ENCODE measurements around the gene GCK.

GCK gene

GRCh38 chr7:44150966-44151941, 38.0 kb downstream of the GCK start:
- Histone ChIP-seq H3K27me3 (ENCODE audit: control insufficient read depth, low read length) (peaks cover 5% of the 10 kb centered on the region; the same call in 1 of the 2 replicates), H3K9me2 (replicated peaks; ENCODE audit: control insufficient read depth, low read length) (no peaks in the 10 kb centered on the region), H4K20me1 (ENCODE audit: control insufficient read depth, insufficient read depth, low read depth, low read length) (no peaks in the 10 kb centered on the region), H3K4me1 (ENCODE audit: control insufficient read depth, low read length) (no peaks in the 10 kb centered on the region), H3F3A (ENCODE audit: control insufficient read depth, insufficient read depth) (no peaks in the 10 kb centered on the region), H3K36me3 (ENCODE audit: control insufficient read depth, low read length) (no peaks in the 10 kb centered on the region), H3K79me2 (ENCODE audit: control insufficient read depth, low read length) (no peaks in the 10 kb centered on the region), H3K9me3 (ENCODE audit: control insufficient read depth, insufficient read depth, low read length) (no peaks in the 10 kb centered on the region), H3K4me3 (ENCODE audit: low read length) (no peak overlapping the region), H3K27ac (ENCODE audit: low read depth, low read length) (no peak overlapping the region), H3K4me2 (ENCODE audit: low read length) (no peak overlapping the region)
- TF ChIP-seq CTCF (IDR thresholded peaks at IDR 0.05; ENCODE audit: low read depth, low read length, poor library complexity, severe bottlenecking), result no peak
- TF ChIP-seq EZH2phosphoT487 (IDR thresholded peaks at IDR 0.05; ENCODE audit: borderline replicate concordance, low read length), result no peak

- H3K4me3 ChIP-seq (ENCODE audit: low read length), result no peak overlapping the region
- H3K9me3 ChIP-seq (ENCODE audit: control insufficient read depth, insufficient read depth, low read length), result no peaks in the 10 kb centered on the region
- H3K27me3 ChIP-seq (ENCODE audit: control insufficient read depth, low read length), result peaks cover 5% of the 10 kb centered on the region; the same call in 1 of the 2 replicates
- no peaks in the 10 kb centered on the region for H3K4me1 ChIP-seq (ENCODE audit: control insufficient read depth, low read length)
- no peaks in the 10 kb centered on the region for H3K9me2 ChIP-seq (replicated peaks; ENCODE audit: control insufficient read depth, low read length)
- H4K20me1 ChIP-seq (ENCODE audit: control insufficient read depth, insufficient read depth, low read depth, low read length), result no peaks in the 10 kb centered on the region
- H3K4me2 ChIP-seq (ENCODE audit: low read length), result no peak overlapping the region
- TF ChIP-seq CTCF (IDR thresholded peaks at IDR 0.05; ENCODE audit: low read depth, low read length, poor library complexity, severe bottlenecking), result no peak
- TF ChIP-seq EZH2phosphoT487 (IDR thresholded peaks at IDR 0.05; ENCODE audit: borderline replicate concordance, low read length), result no peak
- H3K79me2 ChIP-seq (ENCODE audit: control insufficient read depth, low read length), result no peaks in the 10 kb centered on the region
- H3F3A ChIP-seq (ENCODE audit: control insufficient read depth, insufficient read depth), result no peaks in the 10 kb centered on the region
- no peak overlapping the region for H3K27ac ChIP-seq (ENCODE audit: low read depth, low read length)
- no peaks in the 10 kb centered on the region for H3K36me3 ChIP-seq (ENCODE audit: control insufficient read depth, low read length)
These were observed 38.8 kb downstream of the GCK start for GRCh38 chr7:44150466-44150832.

- Histone ChIP-seq H4K20me1 (ENCODE audit: control insufficient read depth, insufficient read depth, low read depth, low read length) (no peaks in the 10 kb centered on the region), H3K4me3 (ENCODE audit: low read length) (no peak overlapping the region), H3K9me3 (ENCODE audit: control insufficient read depth, insufficient read depth, low read length) (no peaks in the 10 kb centered on the region), H3K27me3 (ENCODE audit: control insufficient read depth, low read length) (peaks cover 3% of the 10 kb centered on the region; the same call in 1 of the 2 replicates), H3K4me2 (ENCODE audit: low read length) (no peak overlapping the region), H3K79me2 (ENCODE audit: control insufficient read depth, low read length) (no peaks in the 10 kb centered on the region), H3K9me2 (replicated peaks; ENCODE audit: control insufficient read depth, low read length) (no peaks in the 10 kb centered on the region), H3K27ac (ENCODE audit: low read depth, low read length) (no peak overlapping the region), H3F3A (ENCODE audit: control insufficient read depth, insufficient read depth) (no peaks in the 10 kb centered on the region), H3K36me3 (ENCODE audit: control insufficient read depth, low read length) (no peaks in the 10 kb centered on the region), H3K4me1 (ENCODE audit: control insufficient read depth, low read length) (no peaks in the 10 kb centered on the region)
- TF ChIP-seq EZH2phosphoT487 (IDR thresholded peaks at IDR 0.05; ENCODE audit: borderline replicate concordance, low read length), result no peak
- TF ChIP-seq CTCF (IDR thresholded peaks at IDR 0.05; ENCODE audit: low read depth, low read length, poor library complexity, severe bottlenecking), result no peak
These were observed 39.4 kb downstream of the GCK start for GRCh38 chr7:44149571-44150465.
